ENCODE measurements around the gene PLXNB3.

- TF ChIP-seq CTCF (IDR thresholded peaks at IDR 0.05; ENCODE audit: low read depth, low read length) (no peak), POLR2A (IDR thresholded peaks at IDR 0.05; ENCODE audit: extremely low read depth, insufficient read length) (no peak), MAX (IDR thresholded peaks at IDR 0.05; ENCODE audit: low read depth, low read length) (no peak)
Observed at GRCh38 chrX:153719238-153719637, 44.8 kb upstream of the PLXNB3 start.
